Measurements from ENCODE around the gene FBXW10.
"Not testable (repeated sequence)": the region's sequence is repeated elsewhere in the genome, so short reads cannot be mapped to it uniquely, and the experiment has no call there.

The FBXW10 gene

DNA sequence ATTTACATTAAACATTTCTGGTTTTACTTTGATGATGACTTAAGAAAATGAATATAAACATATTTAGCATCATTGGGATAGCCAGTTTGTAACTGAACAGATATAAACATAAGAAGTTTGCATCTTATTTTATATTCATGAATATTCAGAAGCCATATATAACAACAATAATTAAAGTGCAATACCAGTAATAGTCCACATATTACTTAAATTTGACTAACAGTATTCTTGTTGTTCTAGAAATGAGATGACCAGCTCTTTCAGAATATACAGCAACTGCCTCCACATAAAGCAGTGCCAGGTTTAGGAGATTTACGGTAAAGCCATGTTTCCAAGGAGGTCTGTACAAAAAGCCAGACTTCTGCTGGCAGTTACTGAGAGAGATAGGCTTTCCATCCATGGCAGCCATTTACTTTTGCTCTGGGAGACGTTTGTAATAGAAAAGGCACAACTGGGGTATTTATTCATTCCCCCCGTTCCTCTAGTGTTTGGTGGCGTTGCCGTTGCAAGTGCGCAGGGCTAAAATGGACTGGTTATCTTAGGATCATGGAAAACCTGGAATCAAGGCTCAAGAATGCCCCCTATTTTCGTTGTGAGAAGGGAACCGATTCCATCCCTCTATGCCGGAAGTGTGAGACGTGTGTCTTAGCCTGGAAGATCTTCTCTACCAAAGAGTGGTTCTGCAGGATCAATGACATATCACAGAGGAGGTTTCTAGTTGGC is at the start of gene FBXW10:
FBXW10 (plus strand) TSS at position 356 of the 723 bp plus-strand sequence; CDS start at position 547, 191 bp downstream.
- DNase-seq, result not testable (repeated sequence)

- DNase-seq, result not testable (repeated sequence)
These were observed 48.7 kb upstream of the FBXW10 start for GRCh38 chr17:18695143-18695542.

- DNase-seq, result not testable (repeated sequence)
These were observed 45.3 kb upstream of the FBXW10 start for GRCh38 chr17:18698473-18699103.

GRCh38 chr17:18705955-18706354 is 37.9 kb upstream of the FBXW10 start:
- not testable (repeated sequence) for DNase-seq

GRCh38 chr17:18708215-18708614 is 35.6 kb upstream of the FBXW10 start:
- DNase-seq, result not testable (repeated sequence)

DNA sequence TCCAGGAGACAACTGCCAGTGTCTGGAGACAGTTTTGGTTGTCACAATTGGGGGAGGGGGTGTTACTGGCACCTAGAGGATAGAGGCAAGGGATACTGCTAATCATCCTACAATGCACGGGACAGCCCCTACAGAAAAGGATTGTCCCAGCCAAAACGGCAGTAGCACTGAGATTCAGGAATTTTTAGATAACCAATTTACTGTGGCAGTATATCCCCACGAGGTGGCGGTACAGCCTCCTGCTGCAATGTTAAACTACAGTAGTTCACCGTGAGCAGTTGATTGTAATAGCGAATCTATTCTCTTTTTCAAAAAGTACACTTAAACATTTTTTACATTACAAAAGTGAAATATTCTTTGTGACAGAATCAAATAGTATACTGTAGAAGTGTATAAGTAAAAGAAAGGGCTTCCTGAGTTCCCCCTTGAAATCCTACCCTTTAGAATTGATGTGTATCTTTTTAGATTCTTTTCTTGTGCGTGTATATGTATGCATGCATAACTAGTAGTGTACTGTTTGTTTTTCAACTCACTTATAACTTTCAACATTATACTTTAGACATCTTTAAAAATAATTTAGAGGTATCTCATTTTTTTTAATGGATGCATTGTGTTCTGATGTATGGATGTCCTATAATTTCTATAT is 31.4 kb upstream of the FBXW10 start:
- peak; percentile 65 for DNase-seq

GRCh38 chr17:18718643-18719427 is 25.0 kb upstream of the FBXW10 start:
- not testable (repeated sequence) for DNase-seq

DNA sequence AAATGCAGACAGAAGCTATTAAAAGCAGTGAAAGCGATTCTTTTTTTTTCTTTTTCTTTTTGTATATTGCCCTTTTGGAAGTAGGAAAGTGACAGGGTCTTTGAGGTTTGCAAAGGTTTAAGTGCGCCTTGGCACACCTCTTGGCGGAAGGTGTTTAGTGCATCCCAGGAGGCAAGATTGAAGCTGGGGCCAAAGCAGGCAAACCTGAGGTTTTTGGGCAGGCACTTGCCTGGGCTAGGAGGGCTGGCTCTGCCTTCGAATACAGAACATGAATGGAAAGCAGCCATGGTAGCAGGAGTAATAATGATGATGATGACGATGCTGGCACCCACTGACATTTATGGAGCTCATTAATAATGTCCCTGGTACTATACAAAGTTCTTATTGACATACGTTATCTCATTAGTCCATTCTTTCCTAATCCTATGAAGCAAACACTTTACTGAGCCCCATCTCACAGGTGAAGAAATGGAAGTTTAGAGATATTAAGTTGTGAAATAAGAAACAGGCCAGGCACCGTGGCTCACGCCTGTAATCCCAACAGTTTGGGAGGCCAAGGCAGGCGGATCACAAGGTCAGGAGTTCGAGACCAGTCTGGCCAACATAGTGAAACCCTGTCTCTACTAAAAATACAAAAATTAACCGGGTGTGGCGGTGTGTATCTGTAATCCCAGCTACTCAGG is 24.3 kb upstream of the FBXW10 start:
- not testable (repeated sequence) for DNase-seq

DNA sequence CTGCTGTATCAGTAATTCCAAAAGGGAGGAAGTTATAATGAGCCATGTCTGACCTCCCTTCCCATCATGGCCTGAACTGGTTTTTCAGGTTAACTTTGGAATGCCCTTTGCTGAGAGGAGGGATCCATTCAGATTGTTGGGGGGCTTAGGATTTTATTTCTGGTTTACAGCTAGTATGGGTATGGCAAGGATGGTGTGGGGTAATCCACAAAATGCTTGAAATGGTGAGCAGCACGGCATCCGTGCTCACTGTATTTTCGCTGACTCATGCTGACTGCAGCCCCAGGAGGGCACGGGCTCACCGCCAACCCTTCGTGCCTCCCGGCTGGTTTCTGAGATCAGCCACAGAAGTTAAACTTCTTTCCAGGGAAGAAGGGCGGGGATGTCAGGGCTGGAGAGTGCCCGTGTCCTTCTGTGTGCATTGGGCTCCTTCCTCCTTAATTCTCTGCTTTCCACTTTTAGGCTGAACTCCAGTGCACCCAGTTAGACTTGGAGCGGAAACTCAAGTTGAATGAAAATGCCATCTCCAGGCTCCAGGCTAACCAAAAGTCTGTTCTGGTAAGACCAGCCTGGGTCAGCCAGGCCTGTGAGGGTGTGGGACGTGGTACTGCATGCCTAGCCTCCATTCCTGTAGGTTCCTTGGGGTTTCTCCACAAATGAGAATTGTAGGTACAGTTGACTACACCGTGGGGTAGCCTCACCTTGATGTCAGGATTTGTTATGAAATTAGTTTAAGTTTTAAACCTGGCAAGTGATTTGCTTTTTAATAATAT is 21.9 kb upstream of the FBXW10 start:
- not testable (repeated sequence) for DNase-seq

DNA sequence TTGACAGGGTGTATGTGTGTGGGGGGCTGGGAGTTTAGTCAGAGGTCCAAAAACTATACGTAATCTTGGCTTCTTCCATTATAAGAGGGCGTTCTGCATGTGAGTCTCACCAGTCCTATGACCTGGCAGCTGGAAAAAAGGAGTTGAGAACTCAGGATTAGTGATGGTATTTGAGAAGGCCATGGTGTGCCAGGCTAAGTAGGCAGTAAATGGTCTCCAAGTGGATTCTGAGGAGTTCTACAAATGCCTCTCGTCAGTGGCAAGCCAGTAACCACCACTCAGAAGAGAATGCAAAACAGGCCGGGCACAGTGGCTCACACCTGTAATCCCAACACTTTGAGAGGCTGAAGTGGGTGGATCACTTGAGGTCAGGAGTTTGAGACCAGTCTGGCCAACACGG is 21.2 kb upstream of the FBXW10 start:
- not testable (repeated sequence) for DNase-seq

DNA sequence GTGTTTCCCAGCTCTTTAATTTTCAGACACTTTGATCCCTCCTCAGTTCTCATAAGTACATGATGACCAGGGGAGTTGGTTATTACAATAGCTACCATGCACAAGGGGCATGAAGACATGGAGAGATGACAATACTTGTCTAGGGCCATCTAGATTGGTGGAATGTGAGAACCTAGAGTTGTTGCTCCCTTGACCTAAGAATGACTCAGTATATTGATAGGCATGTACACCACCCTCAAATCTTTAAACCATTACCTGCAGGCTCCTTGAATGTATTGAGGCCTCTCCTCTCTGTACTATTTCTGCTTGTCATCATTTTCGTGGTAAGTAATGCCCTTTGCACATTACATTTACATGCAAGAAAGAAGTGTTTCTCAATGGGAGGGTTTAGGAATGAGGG is 20.3 kb upstream of the FBXW10 start:
- not testable (repeated sequence) for DNase-seq

DNA sequence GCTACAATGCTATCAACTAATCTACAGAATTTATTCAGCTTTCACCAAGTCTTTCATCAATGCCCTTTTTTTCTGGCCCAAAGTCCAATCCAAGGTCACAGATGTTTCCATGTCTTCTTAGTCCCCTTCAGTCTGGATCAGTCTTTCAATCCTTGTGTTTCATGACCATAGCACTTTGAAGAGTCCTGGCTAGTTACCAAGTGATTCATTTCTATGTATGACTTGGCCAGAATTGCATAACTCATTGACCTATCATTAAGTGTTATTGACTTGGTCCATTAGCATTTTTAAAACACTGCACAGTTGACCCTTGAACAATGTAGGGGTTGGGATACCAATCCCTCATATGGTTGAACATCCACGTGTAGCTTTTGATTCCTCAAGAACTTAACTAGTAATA is 11.4 kb upstream of the FBXW10 start:
- DNase-seq, result not testable (repeated sequence)

DNA sequence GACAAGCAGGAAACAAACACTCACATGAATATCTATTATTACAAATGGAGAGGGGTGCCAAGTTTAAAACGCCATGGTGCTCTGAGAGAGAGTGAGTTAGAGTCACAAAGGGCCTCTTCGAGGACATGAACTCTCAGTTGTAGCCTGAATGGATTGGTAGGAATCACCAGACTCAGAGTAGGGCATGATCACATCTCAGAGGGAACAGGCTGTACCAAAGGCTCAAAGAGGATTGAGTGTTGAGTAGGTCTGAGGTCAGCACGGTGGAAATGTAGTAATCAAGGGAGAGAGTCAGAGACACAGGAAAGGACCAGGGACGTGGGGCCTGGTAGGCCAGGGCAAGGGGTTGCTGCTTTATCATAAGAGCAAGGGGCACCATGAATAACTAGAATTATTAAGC is 10.5 kb upstream of the FBXW10 start:
- not testable (repeated sequence) for DNase-seq

GRCh38 chr17:18739616-18740391 is 4.0 kb upstream of the FBXW10 start:
- DNase-seq, result not testable (repeated sequence)

GRCh38 chr17:18741228-18741627 is 2.6 kb upstream of the FBXW10 start:
- DNase-seq, result not testable (repeated sequence)

GRCh38 chr17:18744726-18745125 is 872 bp downstream of the FBXW10 start:
- not testable (repeated sequence) for DNase-seq

GRCh38 chr17:18746551-18746950 is 2.7 kb downstream of the FBXW10 start:
- DNase-seq, result not testable (repeated sequence)

- DNase-seq, result not testable (repeated sequence)
These were observed 3.6 kb downstream of the FBXW10 start for GRCh38 chr17:18747501-18747900.

- DNase-seq, result not testable (repeated sequence)
These were observed 6.4 kb downstream of the FBXW10 start for GRCh38 chr17:18750242-18750641.

DNA sequence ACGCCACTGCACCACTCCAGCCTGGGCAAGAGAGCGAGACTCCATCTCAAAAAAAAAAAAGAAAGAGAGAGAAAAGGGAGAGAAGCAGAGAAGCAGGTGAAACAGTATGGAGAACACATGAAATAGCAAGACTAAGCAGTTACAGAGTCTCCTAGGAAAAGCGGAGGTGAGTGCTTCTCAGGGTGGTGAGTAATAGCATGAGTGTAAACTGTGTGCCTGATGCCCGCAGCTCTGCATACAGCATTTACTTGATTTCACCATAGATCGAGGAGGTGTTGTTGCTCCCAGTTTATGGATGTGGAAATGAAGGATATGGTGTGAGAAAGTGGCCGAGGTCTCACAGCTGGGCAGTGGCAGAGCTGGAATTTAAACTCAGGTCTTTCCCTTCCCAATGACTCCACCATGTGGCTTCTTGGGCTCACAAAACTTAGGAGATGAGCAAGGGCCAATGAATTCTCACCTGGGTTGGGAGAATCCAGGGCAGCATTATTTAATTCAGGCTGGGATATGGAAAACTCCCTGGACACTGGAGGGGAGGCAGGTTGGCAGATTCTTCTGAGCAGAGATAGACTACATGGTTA is 10.1 kb downstream of the FBXW10 start:
- not testable (repeated sequence) for DNase-seq

All from hematopoietic multipotent progenitor cell treated with erythropoietin and hydrocortisone succinate and interleukin-3 and kit ligand, for 8 days (in vitro differentiated cells).